Tibial nerve (tissue), 4 donors: ENCODE results near the gene SPATA25. TPM values are rescaled to one million over a fixed set of nuclear protein-coding genes. Genes with fewer than 3 reads are reported as not detected.

Experiments
- DNase-seq, 2 donors: peaks; one replicate each; pipeline ENCODE4 v3.0.0-alpha.2; 2019; ENCODE audit warnings: low spot score in 2 of 2
- H3K27ac ChIP-seq, 4 donors: fragments of 200-600 bp; sonication (generic) in 3 of 4; one replicate each; pipeline ENCODE4 v1.5.1; 2017 to 2019; ENCODE audit warnings: mild to moderate bottlenecking in 1 of 4
- H3K27me3 ChIP-seq, 2 donors: fragments of 200-600 bp; sonication (generic) in 1 of 2; one replicate each; pipeline versions ENCODE4 v1.5.1 to v1.6.0; 2017 to 2019
- H3K36me3 ChIP-seq, 3 donors: fragments of 200-600 bp; sonication (generic); one replicate each; pipeline ENCODE4 v1.5.1; 2018 to 2019
- H3K4me1 ChIP-seq, 4 donors: fragments of 200-600 bp; sonication (generic) in 3 of 4; one replicate each; pipeline ENCODE4 v1.5.1; 2017 to 2019
- H3K4me3 ChIP-seq, 4 donors: fragments of 200-600 bp; sonication (generic) in 3 of 4; one replicate each; pipeline ENCODE4 v1.5.1; 2017 to 2019; ENCODE audit warnings: mild to moderate bottlenecking in 1 of 4, moderate library complexity in 1 of 4
- H3K9me3 ChIP-seq, 4 donors: fragments of 200-600 bp; sonication (generic) in 3 of 4; one replicate each; pipeline ENCODE4 v1.5.1; 2017 to 2019
- CTCF ChIP-seq, 5 experiments: fragments of 200-600 bp in 3 of 5; fragments of 450-650 bp in 2 of 5; sonication (generic) in 3 of 5; IDR thresholded peaks; one replicate each; pipeline ENCODE4 v1.5.1; 2016 to 2019; ENCODE audit warnings: antibody characterized with exemption in 5 of 5, mild to moderate bottlenecking in 3 of 5, moderate library complexity in 2 of 5
- EP300 ChIP-seq, 2 donors: sonication (generic); formaldehyde crosslinking; IDR thresholded peaks; one replicate each; pipeline ENCODE4 v1.6.1; 2017; ENCODE audit warnings: antibody characterized with exemption in 2 of 2, mild to moderate bottlenecking in 1 of 2
- POLR2A ChIP-seq, 2 donors: fragments of 450-650 bp; IDR thresholded peaks; one replicate each; pipeline ENCODE4 v1.6.1; 2017; ENCODE audit warnings: antibody characterized with exemption in 2 of 2, mild to moderate bottlenecking in 2 of 2, moderate library complexity in 2 of 2
- WGBS, 2 donors: methylation state at CpG; one replicate each; pipeline ENCODE4 v1.1.5; 2018; 5-methylcytosine and 5-hydroxymethylcytosine counted together
- total RNA-seq, 4 donors: library from RNA; depleted of rRNA; stranded (reverse); fragments of >200 nt; gene quantifications; one replicate each; pipeline ENCODE4 v1.1.0, GENCODE V29; 2016

The SPATA25 gene
- total RNA-seq, 4 donors from 2014 or later, result 2.6 to 18.3 (median 7.9) TPM

DNA sequence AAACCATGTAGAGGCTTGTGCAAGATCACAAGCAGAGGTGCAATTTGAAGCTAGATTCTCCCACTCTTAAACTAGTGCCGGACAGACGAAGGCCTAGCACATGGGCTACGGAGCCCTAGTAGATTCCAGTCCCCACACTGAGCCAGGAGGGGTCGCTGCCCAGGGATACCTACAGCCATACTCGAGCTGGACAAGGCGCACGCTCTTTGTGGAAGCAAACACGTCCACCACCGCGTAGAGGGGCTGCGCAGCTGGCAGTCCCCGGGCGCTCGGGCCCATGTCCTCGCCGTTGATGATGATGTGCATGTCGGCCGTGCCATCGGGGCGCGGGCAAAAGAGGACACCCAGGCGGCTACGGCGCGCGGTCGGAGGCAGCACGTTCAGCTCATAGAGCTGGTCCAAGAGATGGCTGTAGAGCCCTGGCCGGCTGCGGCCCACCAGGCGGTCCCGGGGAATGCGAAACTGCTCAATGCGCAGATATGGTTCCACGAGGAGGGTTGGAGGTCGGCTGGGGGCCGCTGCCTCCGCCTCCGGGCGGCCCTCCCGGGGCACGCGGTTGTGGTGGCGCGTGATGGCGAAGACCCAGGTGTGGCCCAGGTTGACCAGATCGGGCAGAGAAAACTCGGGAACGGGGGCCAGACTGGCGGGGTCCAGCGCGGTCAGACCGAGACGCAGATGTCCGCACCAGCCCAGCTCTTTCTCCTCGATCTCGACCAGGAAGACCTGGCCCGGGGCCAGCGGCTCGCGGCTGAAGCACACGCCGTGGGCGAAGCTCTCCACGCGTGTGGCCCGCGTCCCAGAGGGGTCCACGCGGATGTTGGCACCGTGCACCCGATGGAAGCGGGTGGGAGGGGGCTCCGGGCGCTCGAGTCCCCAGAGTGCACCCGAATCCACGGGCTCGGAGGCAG, 2.9 kb upstream of the SPATA25 start:
- peaks cover 0 to 64% (median 16%) of the 10 kb centered on the region in 3 donors for H3K36me3 ChIP-seq
- 0 to 1% methylated on average over 36 to 58 of the region's 79 CpGs for WGBS, 2 donors
- H3K4me1 ChIP-seq, result peaks cover 0 to 38% (median 20%) of the 10 kb centered on the region in 4 donors

DNA sequence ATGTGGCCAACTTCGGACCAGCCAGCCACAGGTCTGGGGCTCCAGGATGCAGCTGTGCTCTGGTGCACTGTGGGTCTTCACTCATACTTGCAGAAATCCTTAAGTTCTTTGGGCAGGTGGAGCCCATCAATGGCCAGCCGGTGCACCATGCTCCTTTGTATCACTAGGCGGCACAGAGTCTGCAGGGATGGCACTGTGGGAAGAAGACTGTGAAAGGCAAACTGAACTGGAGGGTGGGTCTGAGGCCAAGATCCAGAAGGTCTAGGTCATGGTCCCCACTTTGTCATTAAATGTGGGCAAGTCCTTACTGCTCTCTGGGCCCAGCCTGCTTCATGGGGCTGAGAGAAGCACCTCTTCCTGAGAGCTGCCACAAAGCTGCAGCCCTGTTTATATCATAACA, 1.3 kb upstream of the SPATA25 start:
- WGBS, 2 donors, result 83 to 93% methylated on average over 2 to 3 of the region's 3 CpGs
- H3K4me3 ChIP-seq, result no peak overlapping the region
- no peak for DNase-seq
- H3K27ac ChIP-seq, result no peak overlapping the region
- peaks cover 0 to 63% (median 3%) of the 10 kb centered on the region in 3 donors for H3K36me3 ChIP-seq
- TF ChIP-seq CTCF (IDR thresholded peaks at IDR 0.05) (no peak), POLR2A (IDR thresholded peaks at IDR 0.05) (no peak), EP300 (IDR thresholded peaks at IDR 0.05) (no peak)
- H3K9me3 ChIP-seq, result no peaks in the 10 kb centered on the region
- H3K27me3 ChIP-seq, result no peaks in the 10 kb centered on the region
- H3K4me1 ChIP-seq, result peaks cover 0 to 51% (median 24%) of the 10 kb centered on the region in 4 donors

More for the DNA sequence above, 2.9 kb upstream of the SPATA25 start:
- no peaks in the 10 kb centered on the region for H3K9me3 ChIP-seq
- H3K27ac ChIP-seq, result peak overlapping the region; percentile 47 to 86 (median 84)
- TF ChIP-seq CTCF (IDR thresholded peaks at IDR 0.05) (peak; percentile 40 to 81 (median 62)), EP300 (IDR thresholded peaks at IDR 0.05) (peak in 1 of 2 donors; percentile 57), POLR2A (IDR thresholded peaks at IDR 0.05) (no peak)
- H3K4me3 ChIP-seq, result peak overlapping the region; percentile 60 to 85 (median 66)
- DNase-seq, result peak; percentile 74 to 92
- H3K27me3 ChIP-seq, result no peaks in the 10 kb centered on the region

- Histone ChIP-seq H3K27me3 (no peaks in the 10 kb centered on the region), H3K27ac (no peak overlapping the region), H3K4me1 (peaks cover 0 to 56% (median 17%) of the 10 kb centered on the region in 4 donors), H3K4me3 (no peak overlapping the region), H3K9me3 (no peaks in the 10 kb centered on the region), H3K36me3 (peaks cover 0 to 62% (median 3%) of the 10 kb centered on the region in 3 donors)
- no peak for DNase-seq
- WGBS, 2 donors, result 80 to 93% methylated on average over 12 to 18 of the region's 19 CpGs
- TF ChIP-seq CTCF (IDR thresholded peaks at IDR 0.05), result no peak
- TF ChIP-seq EP300 (IDR thresholded peaks at IDR 0.05), result no peak
Measured at GRCh38 chr20:45886590-45887345, 654 bp downstream of the SPATA25 start.

DNA sequence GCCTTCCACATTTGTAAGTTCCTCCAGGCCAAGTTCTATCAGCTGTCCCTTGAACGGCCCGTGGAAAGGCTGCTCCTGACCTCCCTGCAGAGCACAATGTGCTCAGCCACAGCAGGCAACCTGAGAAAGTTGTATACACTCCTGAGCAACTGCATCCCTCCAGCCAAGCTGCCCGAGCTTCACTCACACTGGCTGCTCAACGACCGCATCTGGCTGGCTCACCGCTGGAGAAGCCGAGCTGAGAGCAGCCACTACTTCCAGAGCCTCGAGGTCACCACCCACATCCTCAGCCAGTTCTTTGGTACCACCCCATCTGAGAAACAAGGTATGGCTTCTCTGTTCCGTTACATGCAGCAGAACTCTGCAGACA, 4.3 kb downstream of the SPATA25 start:
- peaks cover 0 to 56% (median 14%) of the 10 kb centered on the region in 4 donors for H3K4me1 ChIP-seq
- no peaks in the 10 kb centered on the region for H3K9me3 ChIP-seq
- no peak overlapping the region for H3K4me3 ChIP-seq
- H3K36me3 ChIP-seq, result peaks cover 0 to 71% (median 3%) of the 10 kb centered on the region in 3 donors
- H3K27me3 ChIP-seq, result no peaks in the 10 kb centered on the region
- WGBS, 2 donors, result 82 to 92% methylated on average over 9 of the region's 9 CpGs
- TF ChIP-seq CTCF (IDR thresholded peaks at IDR 0.05) (no peak), POLR2A (IDR thresholded peaks at IDR 0.05) (no peak), EP300 (IDR thresholded peaks at IDR 0.05) (no peak)
- H3K27ac ChIP-seq, result no peak overlapping the region
- DNase-seq, result no peak
